HG02938 (cell line): ENCODE measurements around the gene PTPRM.

Experiments
- ATAC-seq: cut with Tn5 transposase; IDR thresholded peaks from one replicate; pipeline ENCODE4 v1.9.1; 2021; ENCODE audit warnings: mild to moderate bottlenecking, moderate library complexity; ENCODE audit not compliant: unreplicated experiment

Gene PTPRM

GRCh38 chr18:7567474-7568425 lies 634 bp downstream of the PTPRM start:
- ATAC-seq = peak; percentile 3

- ATAC-seq = no peak
Observed at GRCh38 chr18:7568426-7568825, 1.3 kb downstream of the PTPRM start.

GRCh38 chr18:7571626-7572025 lies 4.5 kb downstream of the PTPRM start:
- no peak for ATAC-seq

GRCh38 chr18:7572822-7573221 lies 5.7 kb downstream of the PTPRM start:
- ATAC-seq = no peak

GRCh38 chr18:7575465-7576028 lies 8.4 kb downstream of the PTPRM start:
- ATAC-seq = no peak

- ATAC-seq = no peak
Observed at GRCh38 chr18:7576077-7576476, 9.0 kb downstream of the PTPRM start.

GRCh38 chr18:7576685-7577084 lies 9.6 kb downstream of the PTPRM start:
- no peak for ATAC-seq

GRCh38 chr18:7577706-7578105 lies 10.6 kb downstream of the PTPRM start:
- ATAC-seq = no peak

- no peak for ATAC-seq
Observed at GRCh38 chr18:7579176-7579917, 12.2 kb downstream of the PTPRM start.

GRCh38 chr18:7579918-7580542 lies 12.9 kb downstream of the PTPRM start:
- ATAC-seq = no peak

GRCh38 chr18:7584646-7585275 lies 17.6 kb downstream of the PTPRM start:
- no peak for ATAC-seq

- ATAC-seq = no peak
Observed at GRCh38 chr18:7585276-7585670, 18.2 kb downstream of the PTPRM start.

GRCh38 chr18:7586379-7586778 lies 19.3 kb downstream of the PTPRM start:
- ATAC-seq = no peak

- ATAC-seq = no peak
Observed at GRCh38 chr18:7590826-7591560, 23.9 kb downstream of the PTPRM start.

GRCh38 chr18:7592305-7593071 lies 25.4 kb downstream of the PTPRM start:
- ATAC-seq = no peak

GRCh38 chr18:7593218-7593819 lies 26.2 kb downstream of the PTPRM start:
- ATAC-seq = no peak

- ATAC-seq = no peak
Observed at GRCh38 chr18:7596147-7596546, 29.0 kb downstream of the PTPRM start.

GRCh38 chr18:7597500-7597899 lies 30.4 kb downstream of the PTPRM start:
- ATAC-seq = no peak
